Stimulated activated CD4-positive, alpha-beta T cell treated with anti-CD3 and anti-CD28 coated beads, Interleukin-12 subunit alpha, Interleukin-12 subunit beta, amount 100 ng/mL, for 4 hours (primary cell): ENCODE results near the gene KLHL30.
A peak's percentile ranks its signal among the peaks of the same experiment; 100 is the strongest.

ENCODE experiments used
- DNase-seq: peaks from one replicate; pipeline ENCODE4 v3.0.0-alpha.2; 2020

Gene KLHL30

DNA sequence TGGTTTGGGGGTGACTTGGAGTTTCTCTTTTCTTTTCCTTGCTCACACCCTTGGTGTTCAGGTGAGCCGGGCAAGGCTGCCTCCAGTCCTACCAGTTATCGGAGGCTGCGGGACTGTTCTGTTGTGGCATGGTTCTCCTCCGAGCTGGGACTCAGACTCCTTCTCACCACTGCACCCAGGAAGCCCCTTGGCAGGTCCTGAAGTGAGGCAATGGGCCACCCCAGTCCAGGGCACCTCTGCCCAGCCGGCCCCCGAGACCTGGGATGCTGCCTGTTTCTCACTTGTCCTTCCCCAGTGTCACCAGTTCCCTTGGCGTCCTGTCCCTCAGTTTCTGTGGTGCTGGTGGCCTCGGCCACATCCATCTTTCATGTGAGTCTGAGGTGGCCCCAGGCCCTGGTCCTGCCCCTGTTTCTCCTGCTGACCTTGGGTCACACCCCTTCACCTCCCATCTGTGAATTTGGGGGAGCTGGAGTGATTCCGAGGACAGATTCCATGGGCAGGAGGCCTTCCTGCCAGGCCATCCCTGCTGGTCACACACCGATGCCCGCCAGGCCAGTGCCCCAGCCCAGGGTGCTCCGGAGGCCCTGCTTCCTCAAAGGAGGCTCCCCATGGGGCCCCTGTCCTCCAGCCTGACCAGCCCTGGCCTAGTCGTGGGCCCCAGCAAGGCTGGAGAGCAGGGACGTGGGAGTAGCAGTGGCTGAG, 6.6 kb upstream of the KLHL30 start:
- no peak for DNase-seq

DNA sequence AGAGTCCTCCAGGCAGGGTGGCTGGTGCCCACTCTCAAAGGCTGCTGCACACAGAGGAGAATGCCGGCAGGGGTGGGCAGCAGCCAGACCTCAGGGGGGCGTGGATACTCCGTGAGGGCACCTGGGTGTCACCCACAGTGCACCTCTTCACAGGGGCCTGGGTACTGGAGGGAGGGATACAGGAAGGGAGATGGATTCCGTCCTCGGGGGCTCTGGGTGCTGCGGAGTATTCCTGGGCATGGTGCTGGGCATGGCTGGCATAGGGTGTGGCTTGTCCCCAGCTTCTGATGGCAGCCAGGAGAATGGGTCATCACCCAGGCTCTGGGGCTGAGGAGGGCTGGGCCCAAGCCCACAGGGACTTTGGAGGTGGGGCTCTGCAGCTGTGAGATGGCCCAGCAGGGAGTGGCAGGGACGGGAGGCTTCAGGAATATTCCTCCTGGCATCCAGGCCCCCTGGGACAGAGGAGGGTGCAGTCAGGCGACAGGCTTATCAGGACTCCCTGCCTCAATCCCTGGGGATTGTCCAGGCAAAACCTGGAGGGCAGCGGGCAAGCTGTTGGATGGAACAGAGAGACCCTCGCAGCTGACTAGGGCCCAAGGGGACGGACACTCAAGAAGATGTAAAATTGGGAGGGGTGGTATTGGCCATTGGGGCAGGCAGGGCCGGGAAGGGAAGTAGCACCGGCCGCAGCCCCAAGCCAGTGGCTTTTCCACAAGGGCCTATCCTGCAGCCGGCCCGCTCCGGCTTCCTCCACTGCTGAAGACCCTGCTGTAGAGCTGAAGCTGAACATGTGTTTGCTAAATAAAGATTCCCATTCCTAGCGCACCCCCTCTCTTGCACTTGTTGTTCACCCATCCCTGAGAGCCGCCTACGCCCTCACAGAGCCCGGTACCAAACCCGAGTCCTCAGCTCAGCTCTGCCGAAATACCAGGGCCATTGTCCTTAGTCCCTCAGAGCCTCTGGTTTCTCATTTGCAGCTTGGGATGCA, 5.7 kb upstream of the KLHL30 start:
- DNase-seq = no peak

DNA sequence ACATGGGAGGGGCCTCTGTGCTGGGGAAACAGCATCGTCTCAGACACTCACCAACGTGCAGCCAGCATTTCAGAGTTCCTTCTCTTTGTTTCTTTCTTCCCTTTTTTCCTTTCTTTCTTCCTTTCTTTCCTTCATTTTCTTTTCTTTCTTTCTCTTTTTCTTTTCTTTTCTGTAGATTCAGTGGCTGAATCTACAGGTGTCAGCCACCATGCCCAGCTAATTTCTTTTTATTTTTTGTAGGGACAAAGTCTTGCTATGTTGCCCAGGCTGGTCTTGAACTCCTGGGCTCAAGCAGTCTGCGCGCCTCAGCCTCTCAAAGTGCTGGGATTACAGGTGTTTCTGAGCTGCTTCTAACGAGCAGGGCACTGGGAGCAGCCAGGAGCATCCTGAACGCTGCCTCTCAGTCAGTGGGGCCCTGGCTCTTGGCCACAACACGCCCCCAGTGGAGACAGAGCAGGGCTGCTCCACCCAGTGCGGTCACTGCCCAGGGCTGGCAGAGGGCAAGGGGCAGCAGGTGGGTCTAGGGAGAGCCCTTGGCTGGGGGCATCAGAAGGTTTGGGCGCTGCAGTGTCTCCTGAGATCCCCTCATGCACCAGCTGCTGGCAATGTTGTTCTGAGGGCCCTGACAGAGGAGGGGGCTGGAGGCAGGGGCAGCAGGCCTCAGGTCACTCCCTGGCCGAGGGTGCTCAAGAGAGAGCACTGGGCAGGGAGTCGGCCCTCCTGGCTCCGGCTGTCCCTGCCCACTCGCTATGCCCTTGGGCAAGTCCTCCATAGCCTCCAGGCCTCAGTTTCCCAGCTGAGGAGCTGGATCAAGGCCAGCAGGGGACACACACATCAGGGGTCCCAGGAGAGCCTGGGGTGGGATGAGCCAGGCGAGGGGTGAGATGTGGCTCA, 4.7 kb upstream of the KLHL30 start:
- DNase-seq = no peak

DNA sequence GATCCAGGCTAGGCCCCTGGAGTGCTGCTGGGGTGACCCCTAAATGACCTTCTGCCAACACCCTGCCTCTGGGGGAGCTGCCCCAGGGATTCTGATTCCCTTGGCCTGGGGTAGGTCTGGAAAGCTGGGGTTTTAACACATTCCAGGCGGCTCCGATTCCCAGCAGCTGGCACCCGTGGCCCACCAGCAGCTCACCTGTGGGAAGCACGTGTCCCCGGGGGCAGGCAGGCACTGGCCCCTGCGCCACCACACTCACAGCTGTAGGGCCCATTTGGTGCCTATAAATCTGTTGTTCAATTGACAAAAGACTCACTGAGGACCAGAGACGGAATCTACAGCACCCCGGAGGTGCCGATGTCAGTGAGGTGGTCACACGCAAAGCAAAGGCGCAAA, 4.1 kb upstream of the KLHL30 start:
- DNase-seq = no peak

DNA sequence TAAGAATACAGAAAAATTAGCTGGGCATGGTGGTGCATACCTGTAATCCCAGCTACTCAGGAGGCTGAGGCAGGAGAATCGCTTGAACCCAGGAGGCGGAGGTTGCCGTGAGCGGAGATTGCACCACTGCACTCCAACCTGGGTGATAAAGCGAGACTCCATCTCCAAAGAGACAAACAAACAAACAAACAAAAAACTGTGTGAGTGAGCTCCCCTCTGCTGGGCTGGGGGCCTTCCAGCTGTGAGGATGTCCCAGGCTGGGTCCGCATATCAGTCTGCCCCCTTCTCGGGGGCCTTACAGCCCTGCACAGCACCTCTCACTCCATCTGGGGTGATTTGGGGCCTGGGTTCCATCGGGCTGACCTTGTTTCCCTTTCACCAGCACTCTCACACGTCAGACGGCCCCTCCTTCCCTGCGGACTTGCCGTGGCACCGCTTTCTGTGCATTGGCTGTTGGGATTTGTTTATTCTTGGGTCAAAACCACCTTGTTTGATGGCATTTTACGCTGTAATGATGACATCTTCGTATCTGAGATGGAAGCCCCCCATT, 2.8 kb upstream of the KLHL30 start:
- no peak for DNase-seq

DNA sequence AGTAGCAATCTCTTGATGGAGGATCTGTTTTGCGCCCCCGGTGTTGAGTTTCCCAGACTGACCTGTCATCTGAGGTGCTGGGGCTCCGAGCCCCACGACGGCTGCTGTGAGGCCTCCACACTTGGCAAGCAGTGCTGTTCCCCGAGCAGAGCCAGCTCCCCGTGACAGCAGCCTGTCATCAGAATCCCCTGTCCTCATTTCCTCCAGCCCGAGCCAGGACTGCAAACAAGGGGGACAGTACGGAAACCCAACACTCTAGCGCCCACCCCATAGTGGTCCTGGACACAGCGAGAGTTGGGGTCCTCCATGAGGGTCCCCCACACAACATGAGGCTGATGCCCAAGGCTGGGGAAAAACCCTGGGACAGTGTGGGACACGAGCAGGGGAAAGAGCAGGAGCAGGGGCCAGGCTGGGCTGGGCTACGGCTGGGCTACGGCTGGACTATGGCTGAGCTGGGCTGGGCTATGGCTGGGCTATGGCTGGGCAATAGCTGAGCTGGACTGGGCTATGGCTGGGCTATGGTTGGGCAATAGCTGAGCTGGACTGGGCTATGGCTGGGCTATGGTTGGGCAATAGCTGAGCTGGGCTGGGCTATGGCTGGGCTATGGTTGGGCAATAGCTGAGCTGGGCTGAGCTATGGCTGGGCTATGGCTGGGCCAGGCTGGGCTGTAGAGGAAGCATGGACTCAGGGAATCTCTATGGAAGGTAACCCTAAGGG, 1.5 kb upstream of the KLHL30 start:
- no peak for DNase-seq

DNA sequence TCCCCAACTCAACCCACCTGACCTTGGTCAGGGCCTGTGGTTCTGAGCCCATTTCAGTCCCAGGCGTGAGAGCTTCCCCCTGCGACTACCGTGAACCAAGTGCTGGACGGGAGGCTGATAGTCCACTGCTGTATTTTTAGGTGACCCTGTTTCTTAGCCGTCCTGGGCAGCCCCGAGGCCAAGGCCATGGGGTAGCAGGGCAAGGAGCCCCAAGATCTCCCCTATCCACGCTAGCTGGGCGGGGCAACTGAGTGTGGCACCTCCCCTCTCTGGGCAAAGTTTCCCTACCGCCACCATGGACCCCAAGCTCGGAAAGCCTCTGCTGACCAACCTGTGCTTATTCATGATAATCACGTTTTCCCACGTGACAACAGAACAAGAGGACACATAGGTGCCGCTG, 583 bp upstream of the KLHL30 start:
- no peak for DNase-seq

DNA sequence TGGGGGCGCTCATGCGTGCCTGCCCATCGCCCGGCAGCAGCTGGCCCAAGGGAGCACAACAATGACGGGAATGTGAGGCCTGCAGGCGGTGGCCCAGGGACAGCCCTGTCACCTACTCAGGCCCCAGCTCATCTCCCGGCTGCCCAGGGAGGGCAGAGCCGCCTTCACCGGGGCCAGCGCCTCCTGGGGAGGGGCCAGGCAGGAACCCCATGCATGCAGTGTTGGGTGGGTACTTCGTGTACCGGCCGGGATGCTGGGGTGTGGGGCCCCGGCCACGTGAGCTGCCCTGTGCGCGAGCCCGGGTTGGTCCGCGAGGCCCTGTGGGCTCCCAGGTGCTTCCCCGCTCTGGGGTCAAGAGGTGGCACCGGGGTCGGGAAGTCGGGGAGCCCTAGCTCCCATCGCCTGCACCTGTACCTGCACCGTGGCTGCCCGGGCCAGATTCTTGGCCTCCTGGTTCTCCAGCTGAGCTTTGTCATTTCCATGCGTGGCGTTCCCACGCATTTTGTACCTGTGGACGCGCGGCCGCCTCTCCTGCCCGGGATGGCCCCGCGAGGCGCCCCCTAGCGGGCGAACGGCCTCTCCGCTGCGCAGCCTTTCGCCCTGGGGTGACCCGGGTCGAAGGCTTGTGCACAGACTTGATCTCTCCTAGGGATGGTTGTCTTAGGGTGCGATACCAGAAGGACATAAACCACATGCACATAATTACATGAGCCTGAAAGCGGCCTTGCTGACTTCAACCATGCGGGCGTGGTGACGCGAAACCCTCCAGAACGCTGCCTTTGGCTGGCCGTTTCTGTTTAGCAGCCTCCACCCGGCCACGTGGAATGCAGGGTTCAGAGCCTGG, 950 bp downstream of the KLHL30 start:
- DNase-seq = peak; percentile 15

DNA sequence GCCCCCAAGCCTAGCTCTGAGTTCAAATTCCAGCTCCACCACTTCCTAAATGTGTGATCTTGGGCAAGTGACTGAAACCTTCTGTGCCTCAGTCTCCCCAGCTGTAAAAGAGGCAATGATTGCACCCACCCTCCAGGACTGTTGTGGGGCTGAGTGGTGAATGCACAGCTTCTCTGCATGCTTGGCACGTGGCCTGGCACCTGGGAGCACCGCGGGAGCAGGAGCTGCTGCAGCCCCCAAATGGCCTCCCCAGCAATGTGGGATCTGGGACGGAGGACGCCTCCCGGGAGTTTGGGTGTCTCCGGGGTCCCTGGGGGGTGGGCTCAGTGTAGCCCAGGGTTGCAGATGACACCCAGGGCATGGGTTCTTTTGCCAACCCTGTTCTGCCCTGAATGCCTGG, 1.6 kb downstream of the KLHL30 start:
- no peak for DNase-seq

DNA sequence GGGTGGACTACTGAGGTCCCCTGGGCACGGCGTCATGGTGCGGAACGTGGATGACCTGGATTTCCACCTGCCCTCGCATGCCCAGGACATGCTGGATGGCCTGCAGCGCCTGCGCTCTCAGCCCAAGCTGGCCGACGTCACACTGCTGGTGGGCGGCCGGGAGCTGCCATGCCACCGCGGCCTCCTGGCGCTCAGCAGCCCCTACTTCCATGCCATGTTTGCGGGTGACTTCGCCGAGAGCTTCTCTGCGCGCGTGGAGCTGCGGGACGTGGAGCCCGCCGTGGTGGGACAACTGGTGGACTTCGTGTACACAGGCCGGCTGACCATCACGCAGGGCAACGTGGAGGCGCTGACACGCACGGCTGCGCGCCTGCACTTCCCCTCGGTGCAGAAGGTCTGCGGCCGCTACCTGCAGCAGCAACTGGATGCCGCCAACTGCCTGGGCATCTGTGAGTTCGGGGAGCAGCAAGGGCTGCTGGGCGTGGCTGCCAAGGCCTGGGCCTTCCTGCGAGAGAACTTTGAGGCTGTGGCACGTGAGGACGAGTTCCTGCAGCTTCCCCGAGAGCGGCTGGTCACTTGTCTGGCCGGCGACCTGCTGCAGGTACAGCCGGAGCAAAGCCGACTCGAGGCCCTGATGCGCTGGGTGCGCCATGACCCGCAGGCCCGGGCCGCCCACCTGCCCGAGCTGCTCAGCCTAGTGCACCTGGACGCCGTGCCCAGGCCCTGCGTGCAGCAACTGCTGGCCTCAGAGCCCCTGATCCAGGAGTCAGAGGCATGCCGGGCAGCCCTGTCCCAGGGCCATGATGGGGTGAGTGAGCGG, 2.5 kb downstream of the KLHL30 start:
- no peak for DNase-seq

DNA sequence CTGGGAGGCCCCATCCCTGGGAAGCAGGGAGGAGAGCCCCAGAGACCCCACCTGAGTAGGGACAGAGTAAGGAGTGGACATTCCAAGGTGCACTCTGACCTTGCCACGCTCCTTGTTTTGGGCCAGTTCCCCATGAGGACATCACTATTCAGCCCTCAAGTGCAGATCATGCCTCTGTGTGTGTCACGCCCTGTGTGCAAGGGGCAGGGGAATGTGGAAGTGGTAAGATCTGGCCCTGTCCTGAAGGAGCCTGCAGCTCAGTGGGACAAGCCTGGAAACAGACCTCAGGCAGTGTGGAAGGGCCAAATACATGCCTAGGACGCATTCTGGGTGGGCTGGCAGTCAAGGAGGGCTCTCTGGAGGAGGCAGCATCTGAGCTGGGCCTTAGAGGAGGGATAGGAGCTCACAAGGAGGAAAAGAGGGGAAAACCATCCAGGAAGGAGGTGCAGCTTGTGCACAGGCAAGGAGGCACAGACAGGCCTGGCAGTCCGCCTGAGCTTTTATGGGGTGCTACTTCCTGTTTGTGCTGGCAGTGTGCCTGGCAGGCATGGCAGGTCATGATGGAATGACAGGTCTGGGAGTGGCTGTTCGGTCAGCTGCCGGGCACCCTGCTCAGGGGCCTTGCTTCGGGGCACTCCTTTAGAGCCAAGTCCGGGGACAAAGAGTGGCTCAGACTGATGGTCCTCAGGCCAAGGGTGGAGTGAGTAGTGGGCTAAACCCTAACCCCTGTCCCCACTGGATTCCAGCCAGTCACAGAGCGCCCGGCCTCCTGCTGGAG, 3.3 kb downstream of the KLHL30 start:
- no peak for DNase-seq

DNA sequence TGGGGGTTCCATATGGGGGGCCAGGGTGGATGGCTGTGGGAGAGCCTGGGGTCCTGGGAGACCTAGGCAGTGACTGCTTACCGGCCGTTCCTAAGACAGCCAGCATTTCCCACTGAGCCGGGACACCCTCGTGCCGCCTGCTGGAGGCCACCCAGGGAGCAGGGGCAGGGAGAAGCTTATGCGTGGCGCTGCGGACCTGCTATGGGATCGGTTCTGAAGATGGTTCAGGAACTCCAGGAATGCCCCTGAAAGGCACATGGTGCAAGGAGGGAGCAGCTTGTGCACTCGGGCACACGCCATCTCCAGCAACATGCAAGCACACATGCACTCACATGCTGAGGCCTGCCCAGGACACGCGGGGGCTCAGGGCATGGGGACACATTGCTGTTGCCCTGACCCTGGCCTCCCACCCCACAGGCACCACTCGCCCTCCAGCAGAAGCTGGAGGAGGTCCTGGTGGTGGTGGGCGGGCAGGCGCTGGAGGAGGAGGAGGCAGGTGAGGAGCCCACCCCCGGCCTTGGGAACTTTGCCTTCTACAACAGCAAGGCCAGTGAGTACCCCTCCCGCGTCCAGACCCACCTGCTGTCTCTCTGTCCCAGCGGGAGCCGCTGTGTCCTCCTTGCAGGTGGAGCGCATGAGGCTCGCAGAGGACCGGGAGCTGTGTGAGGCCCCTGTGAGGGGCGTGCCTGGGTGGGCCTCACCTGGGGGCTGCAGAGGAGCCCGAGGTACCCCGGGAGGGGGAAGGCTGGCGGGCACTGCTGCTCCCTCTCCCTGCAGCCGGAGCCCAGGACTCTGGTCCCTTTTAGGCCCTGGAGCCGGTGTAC, 4.1 kb downstream of the KLHL30 start:
- DNase-seq = no peak

DNA sequence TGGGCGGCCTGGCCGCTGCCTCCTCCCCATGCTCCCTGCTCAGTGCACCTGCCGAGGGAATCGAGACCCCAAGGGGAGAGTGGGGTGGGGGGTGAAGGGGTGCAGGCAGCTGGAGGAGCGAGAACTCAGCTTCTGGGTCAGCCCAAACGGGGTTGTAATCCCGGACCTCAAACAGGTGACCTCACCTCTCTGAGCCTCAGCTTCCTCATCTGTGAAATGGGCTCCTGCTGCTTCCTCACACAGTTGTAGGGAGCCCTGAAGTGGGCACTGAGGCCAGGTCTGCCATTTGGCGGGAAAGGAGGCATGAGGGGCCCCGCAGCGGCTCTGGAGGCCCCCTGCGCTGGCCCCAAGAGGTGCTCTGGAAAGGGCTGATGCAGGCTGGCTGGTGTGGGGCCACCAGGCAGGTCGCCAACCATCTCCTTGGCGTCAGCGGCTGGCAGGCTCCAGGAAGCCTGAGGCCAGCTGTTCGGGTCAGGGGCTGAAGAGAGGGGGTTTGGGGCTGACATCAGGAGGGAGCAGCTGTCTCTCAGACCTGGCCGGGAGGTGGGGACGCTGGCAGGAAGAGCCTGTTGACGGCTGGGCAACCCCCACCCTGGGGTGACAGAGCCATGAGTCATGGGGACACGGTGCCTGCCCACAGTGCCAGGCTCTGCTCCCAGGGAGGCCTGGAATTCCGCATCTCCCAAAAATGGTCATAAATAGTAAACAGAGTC, 4.9 kb downstream of the KLHL30 start:
- no peak for DNase-seq

DNA sequence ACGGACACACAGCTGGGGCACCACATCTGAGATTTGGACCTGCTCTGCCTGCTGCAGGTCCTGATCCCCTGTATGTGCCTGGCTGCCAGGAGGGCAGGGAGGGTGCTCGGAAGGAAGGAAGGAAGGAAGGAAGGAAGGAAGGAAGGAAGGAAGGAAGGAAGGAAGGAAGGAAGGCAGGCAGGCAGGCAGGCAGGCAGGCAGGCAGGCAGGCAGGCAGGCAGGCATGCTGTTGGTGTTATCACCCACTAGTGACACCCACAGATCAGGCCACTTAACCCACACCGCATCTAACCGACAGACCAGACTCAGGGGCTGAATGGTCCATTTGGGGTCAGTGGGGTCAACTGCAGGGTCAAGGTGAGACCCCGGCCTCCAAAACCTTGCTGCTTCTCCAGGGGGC, 5.8 kb downstream of the KLHL30 start:
- DNase-seq = no peak

DNA sequence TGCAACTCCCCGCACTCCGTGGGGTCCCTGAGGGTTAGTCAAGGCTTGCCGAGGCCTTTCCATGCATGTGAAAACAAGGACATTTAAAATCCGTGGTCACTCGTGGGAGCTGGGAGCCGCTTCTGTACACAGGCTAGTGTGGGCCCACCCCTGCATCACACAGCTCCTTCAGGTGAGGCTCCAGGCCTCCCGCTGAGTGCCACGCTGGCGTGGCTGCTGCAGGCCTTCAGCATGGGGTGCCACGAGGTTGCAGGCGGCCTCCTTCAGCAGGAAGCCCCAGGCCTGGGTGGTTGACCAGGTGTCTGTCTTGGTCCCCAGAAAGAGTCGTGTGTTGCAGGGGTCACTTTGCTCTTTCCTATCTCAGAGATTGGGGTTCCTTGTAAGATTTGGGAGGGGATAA, 6.6 kb downstream of the KLHL30 start:
- no peak for DNase-seq

DNA sequence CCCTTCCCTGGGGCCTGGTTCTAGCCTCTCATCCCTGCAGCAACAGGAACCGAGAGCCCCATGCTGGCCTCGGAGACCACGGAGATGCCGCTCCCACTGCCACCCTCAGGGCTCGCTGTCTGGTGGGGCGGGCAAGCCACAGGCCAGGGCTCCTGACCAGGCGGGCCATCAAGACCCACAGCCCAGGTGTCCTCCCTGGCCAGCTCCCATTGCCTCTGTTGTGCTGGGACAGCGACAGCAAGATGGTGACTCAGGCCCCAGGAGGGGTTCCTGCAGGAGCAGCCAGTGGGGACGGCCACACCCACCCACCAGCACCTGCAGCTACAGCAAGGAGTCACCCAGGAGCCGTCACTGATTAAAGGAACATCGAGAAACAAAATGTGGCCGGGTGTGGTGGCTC, 7.4 kb downstream of the KLHL30 start:
- no peak for DNase-seq

DNA sequence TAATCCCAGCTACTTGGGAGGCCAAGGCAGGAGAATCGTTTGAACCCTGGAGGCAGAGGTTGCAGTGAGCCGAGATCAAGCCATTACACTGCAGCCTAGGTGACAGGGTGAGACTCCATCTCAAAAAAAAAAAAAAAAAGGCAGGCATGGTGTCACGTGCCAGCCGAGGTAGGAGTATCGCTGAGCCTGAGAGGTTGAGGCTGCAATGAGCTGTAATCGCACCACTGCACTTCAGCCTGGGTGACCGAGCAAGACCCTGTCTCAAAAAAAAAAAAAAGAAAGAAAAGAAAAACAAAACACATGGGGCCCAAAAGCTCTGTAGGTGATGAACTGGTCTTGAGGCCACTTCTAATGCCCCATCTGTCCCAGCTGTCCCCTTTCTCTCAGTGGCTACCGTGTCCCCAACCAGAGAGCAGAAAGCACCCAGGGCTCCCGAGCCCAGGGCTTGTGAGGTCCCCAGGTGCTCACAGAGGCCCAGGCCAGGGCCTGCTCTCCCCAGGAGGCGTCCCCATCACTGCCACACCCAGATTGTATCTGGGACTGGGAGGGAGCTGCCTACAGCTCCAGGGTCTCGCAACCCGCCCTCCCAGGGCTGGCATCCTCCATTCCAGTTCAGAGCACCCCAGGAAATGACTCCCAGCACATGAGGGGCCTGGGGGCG, 8.5 kb downstream of the KLHL30 start:
- DNase-seq = no peak
